DMS114 treated with DMSO at 0.1 percent for 48 hours (cell line): ENCODE data around the gene CLINT1.

Experiments used
- DNase-seq: peaks from one replicate; lab custom pipeline; 2025; ENCODE audit not compliant: unreplicated experiment; lab: John Stamatoyannopoulos, UW

CLINT1 gene

GRCh38 chr5:157761690-157762621 is 97.0 kb downstream of the CLINT1 start:
- DNase-seq, result peak; percentile 79

GRCh38 chr5:157758706-157759105 is 100.2 kb downstream of the CLINT1 start:
- no peak for DNase-seq

- no peak for DNase-seq
Measured at GRCh38 chr5:157756122-157756521, 102.8 kb downstream of the CLINT1 start.

GRCh38 chr5:157750320-157750719 is 108.6 kb downstream of the CLINT1 start:
- no peak for DNase-seq

GRCh38 chr5:157749462-157749799 is 109.5 kb downstream of the CLINT1 start:
- no peak for DNase-seq

- DNase-seq, result no peak
Measured at GRCh38 chr5:157748760-157749461, 110.0 kb downstream of the CLINT1 start.

GRCh38 chr5:157747766-157748700 is 110.9 kb downstream of the CLINT1 start:
- no peak for DNase-seq

GRCh38 chr5:157747173-157747740 is 111.7 kb downstream of the CLINT1 start:
- DNase-seq, result no peak

- no peak for DNase-seq
Measured at GRCh38 chr5:157745041-157745456, 113.9 kb downstream of the CLINT1 start.

GRCh38 chr5:157744051-157745011 is 114.6 kb downstream of the CLINT1 start:
- no peak for DNase-seq

GRCh38 chr5:157743163-157744050 is 115.5 kb downstream of the CLINT1 start, which contains the start of gene LSM11:
Gene LSM11 (plus strand): TSS chr5:157743712. CDS start chr5:157743751, 39 bp downstream.
- DNase-seq, result peak; percentile 80

- no peak for DNase-seq
Measured at GRCh38 chr5:157741131-157741530, 117.8 kb downstream of the CLINT1 start.

GRCh38 chr5:157740229-157740610 is 118.7 kb downstream of the CLINT1 start:
- DNase-seq, result no peak

GRCh38 chr5:157739388-157740228 is 119.3 kb downstream of the CLINT1 start:
- DNase-seq, result no peak

GRCh38 chr5:157735991-157736390 is 123.0 kb downstream of the CLINT1 start:
- DNase-seq, result no peak
